Tibial nerve (tissue), 4 donors: Measurements from ENCODE around the gene SLC16A10. TPM values are rescaled to one million over a fixed set of nuclear protein-coding genes. Genes with fewer than 3 reads are reported as not detected.

Experiments
- DNase-seq, 2 donors: peaks; one replicate each; pipeline ENCODE4 v3.0.0-alpha.2; 2019; ENCODE audit warnings: low spot score in 2 of 2
- H3K27ac ChIP-seq, 4 donors: fragments of 200-600 bp; sonication (generic) in 3 of 4; one replicate each; pipeline ENCODE4 v1.5.1; 2017 to 2019; ENCODE audit warnings: mild to moderate bottlenecking in 1 of 4
- H3K27me3 ChIP-seq, 2 donors: fragments of 200-600 bp; sonication (generic) in 1 of 2; one replicate each; pipeline versions ENCODE4 v1.5.1 to v1.6.0; 2017 to 2019
- H3K36me3 ChIP-seq, 3 donors: fragments of 200-600 bp; sonication (generic); one replicate each; pipeline ENCODE4 v1.5.1; 2018 to 2019
- H3K4me1 ChIP-seq, 4 donors: fragments of 200-600 bp; sonication (generic) in 3 of 4; one replicate each; pipeline ENCODE4 v1.5.1; 2017 to 2019
- H3K4me3 ChIP-seq, 4 donors: fragments of 200-600 bp; sonication (generic) in 3 of 4; one replicate each; pipeline ENCODE4 v1.5.1; 2017 to 2019; ENCODE audit warnings: mild to moderate bottlenecking in 1 of 4, moderate library complexity in 1 of 4
- H3K9me3 ChIP-seq, 4 donors: fragments of 200-600 bp; sonication (generic) in 3 of 4; one replicate each; pipeline ENCODE4 v1.5.1; 2017 to 2019
- CTCF ChIP-seq, 5 experiments: fragments of 200-600 bp in 3 of 5; fragments of 450-650 bp in 2 of 5; sonication (generic) in 3 of 5; IDR thresholded peaks; one replicate each; pipeline ENCODE4 v1.5.1; 2016 to 2019; ENCODE audit warnings: antibody characterized with exemption in 5 of 5, mild to moderate bottlenecking in 3 of 5, moderate library complexity in 2 of 5
- EP300 ChIP-seq, 2 donors: sonication (generic); formaldehyde crosslinking; IDR thresholded peaks; one replicate each; pipeline ENCODE4 v1.6.1; 2017; ENCODE audit warnings: antibody characterized with exemption in 2 of 2, mild to moderate bottlenecking in 1 of 2
- POLR2A ChIP-seq, 2 donors: fragments of 450-650 bp; IDR thresholded peaks; one replicate each; pipeline ENCODE4 v1.6.1; 2017; ENCODE audit warnings: antibody characterized with exemption in 2 of 2, mild to moderate bottlenecking in 2 of 2, moderate library complexity in 2 of 2
- WGBS, 2 donors: methylation state at CpG; one replicate each; pipeline ENCODE4 v1.1.5; 2018; 5-methylcytosine and 5-hydroxymethylcytosine counted together
- total RNA-seq, 4 donors: library from RNA; depleted of rRNA; stranded (reverse); fragments of >200 nt; gene quantifications; one replicate each; pipeline ENCODE4 v1.1.0, GENCODE V29; 2016

The SLC16A10 gene
- total RNA-seq, 4 donors from 2014 or later, result 0.20 to 32.7 (median 1.3) TPM

DNA sequence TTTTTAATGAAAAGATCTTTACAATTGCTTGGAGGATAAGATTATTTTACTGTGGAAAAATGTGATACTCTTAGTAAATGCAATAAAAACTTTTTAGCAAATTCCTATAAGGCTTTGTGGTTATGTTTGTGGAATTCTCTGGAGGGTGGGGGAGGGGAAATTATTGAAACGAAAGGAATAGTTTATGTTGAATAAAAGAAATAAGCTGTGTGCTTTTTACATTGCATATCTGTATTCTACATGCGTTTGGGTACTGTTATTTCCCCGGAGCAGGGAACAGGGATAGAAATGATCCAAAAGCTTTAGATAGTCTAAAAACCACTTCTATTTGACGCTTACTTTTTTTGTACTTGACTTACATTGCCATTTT is 143.8 kb downstream of the SLC16A10 start:
- Histone ChIP-seq H3K9me3 (no peaks in the 10 kb centered on the region), H3K4me1 (peaks cover 0 to 4% (median 0%) of the 10 kb centered on the region in 4 donors), H3K36me3 (no peaks in the 10 kb centered on the region), H3K27me3 (no peaks in the 10 kb centered on the region), H3K4me3 (no peak overlapping the region), H3K27ac (no peak overlapping the region)
- no peak for DNase-seq
- TF ChIP-seq EP300 (IDR thresholded peaks at IDR 0.05) (no peak), CTCF (IDR thresholded peaks at IDR 0.05) (no peak), POLR2A (IDR thresholded peaks at IDR 0.05) (no peak)
- 67 to 72% methylated on average over 4 of the region's 4 CpGs for whole genome bisulfite sequencing, 2 donors

DNA sequence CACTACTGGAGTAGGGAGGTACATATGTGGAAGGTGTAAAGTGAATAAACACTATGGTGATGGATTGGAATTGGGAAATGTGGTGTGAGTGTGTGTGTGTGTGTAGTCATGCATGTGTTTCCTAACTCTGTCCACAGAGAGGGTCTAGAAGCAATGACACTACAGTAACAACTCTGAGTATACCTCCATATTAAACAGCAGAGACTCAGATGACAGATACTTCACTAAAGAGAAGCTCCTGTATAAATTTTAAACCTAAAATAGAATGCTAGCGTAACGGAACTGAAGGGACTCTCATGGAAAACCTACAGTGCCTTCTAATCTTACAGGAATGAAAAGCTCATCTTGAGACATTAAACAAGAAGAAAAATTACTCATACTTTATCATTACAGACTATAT is 150.5 kb downstream of the SLC16A10 start:
- Histone ChIP-seq H3K36me3 (no peaks in the 10 kb centered on the region), H3K27ac (no peak overlapping the region), H3K27me3 (no peaks in the 10 kb centered on the region), H3K9me3 (no peaks in the 10 kb centered on the region), H3K4me1 (no peaks in the 10 kb centered on the region), H3K4me3 (no peak overlapping the region)
- TF ChIP-seq CTCF (IDR thresholded peaks at IDR 0.05) (no peak), POLR2A (IDR thresholded peaks at IDR 0.05) (no peak), EP300 (IDR thresholded peaks at IDR 0.05) (no peak)
- WGBS, 2 donors, result 97 to 98% methylated on average over 2 of the region's 2 CpGs
- no peak for DNase-seq

- DNase-seq, result no peak
- Histone ChIP-seq H3K27me3 (no peaks in the 10 kb centered on the region), H3K4me1 (no peaks in the 10 kb centered on the region), H3K36me3 (no peaks in the 10 kb centered on the region), H3K27ac (no peak overlapping the region), H3K9me3 (no peaks in the 10 kb centered on the region), H3K4me3 (no peak overlapping the region)
- 78% methylated on average over 4 of the region's 4 CpGs for WGBS, 2 donors
- TF ChIP-seq CTCF (IDR thresholded peaks at IDR 0.05) (no peak), EP300 (IDR thresholded peaks at IDR 0.05) (no peak), POLR2A (IDR thresholded peaks at IDR 0.05) (no peak)
Observed at GRCh38 chr6:111238464-111239119, 151.3 kb downstream of the SLC16A10 start.

DNA sequence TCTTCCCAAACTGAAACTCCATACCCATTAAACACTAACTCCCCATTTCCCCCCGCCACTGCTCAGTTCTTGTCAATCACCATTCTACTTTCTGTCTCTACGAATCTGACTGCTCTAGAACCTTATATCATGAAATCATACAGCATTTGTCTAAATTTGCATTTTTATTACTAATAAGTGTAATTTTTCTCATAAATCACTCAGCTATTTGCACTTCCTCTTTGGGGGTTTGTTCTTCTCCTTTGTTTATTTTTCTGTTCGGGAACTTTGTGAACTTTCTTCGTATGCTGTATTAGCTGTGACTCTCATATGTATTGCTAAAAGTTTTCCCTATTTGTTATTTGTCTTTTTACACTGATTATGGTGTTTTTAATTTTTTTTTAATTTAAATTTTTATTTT is 152.2 kb downstream of the SLC16A10 start:
- Histone ChIP-seq H3K36me3 (no peaks in the 10 kb centered on the region), H3K27ac (peak overlapping the region in 1 of 4 donors; percentile 10), H3K9me3 (no peaks in the 10 kb centered on the region), H3K4me3 (no peak overlapping the region), H3K4me1 (no peaks in the 10 kb centered on the region), H3K27me3 (no peaks in the 10 kb centered on the region)
- DNase-seq, result no peak
- no peak for TF ChIP-seq CTCF (IDR thresholded peaks at IDR 0.05)
- TF ChIP-seq POLR2A (IDR thresholded peaks at IDR 0.05), result no peak
- TF ChIP-seq EP300 (IDR thresholded peaks at IDR 0.05), result no peak
- WGBS, 2 donors, result 57 to 60% methylated on average over 4 of the region's 4 CpGs

- Histone ChIP-seq H3K4me3 (no peak overlapping the region), H3K27me3 (no peaks in the 10 kb centered on the region), H3K4me1 (no peaks in the 10 kb centered on the region), H3K27ac (no peak overlapping the region), H3K9me3 (no peaks in the 10 kb centered on the region), H3K36me3 (no peaks in the 10 kb centered on the region)
- no peak for TF ChIP-seq CTCF (IDR thresholded peaks at IDR 0.05)
- no peak for TF ChIP-seq POLR2A (IDR thresholded peaks at IDR 0.05)
- no peak for TF ChIP-seq EP300 (IDR thresholded peaks at IDR 0.05)
- DNase-seq, result no peak
- 92 to 95% methylated on average over 5 of the region's 5 CpGs for WGBS, 2 donors
Observed at GRCh38 chr6:111242452-111242851, 155.1 kb downstream of the SLC16A10 start.
